ENCODE data around the gene ANKUB1.

GRCh38 chr3:149764302-149764701, 28.1 kb downstream of the ANKUB1 start:
- TF ChIP-seq CTCF (IDR thresholded peaks at IDR 0.05; ENCODE audit: low read depth, low read length, poor library complexity, severe bottlenecking) (no peak), EZH2phosphoT487 (IDR thresholded peaks at IDR 0.05; ENCODE audit: borderline replicate concordance, low read length) (no peak)

Data from DOHH2 (cell line).